ENCODE measurements around the gene MEIS2.

MEIS2 gene

DNA sequence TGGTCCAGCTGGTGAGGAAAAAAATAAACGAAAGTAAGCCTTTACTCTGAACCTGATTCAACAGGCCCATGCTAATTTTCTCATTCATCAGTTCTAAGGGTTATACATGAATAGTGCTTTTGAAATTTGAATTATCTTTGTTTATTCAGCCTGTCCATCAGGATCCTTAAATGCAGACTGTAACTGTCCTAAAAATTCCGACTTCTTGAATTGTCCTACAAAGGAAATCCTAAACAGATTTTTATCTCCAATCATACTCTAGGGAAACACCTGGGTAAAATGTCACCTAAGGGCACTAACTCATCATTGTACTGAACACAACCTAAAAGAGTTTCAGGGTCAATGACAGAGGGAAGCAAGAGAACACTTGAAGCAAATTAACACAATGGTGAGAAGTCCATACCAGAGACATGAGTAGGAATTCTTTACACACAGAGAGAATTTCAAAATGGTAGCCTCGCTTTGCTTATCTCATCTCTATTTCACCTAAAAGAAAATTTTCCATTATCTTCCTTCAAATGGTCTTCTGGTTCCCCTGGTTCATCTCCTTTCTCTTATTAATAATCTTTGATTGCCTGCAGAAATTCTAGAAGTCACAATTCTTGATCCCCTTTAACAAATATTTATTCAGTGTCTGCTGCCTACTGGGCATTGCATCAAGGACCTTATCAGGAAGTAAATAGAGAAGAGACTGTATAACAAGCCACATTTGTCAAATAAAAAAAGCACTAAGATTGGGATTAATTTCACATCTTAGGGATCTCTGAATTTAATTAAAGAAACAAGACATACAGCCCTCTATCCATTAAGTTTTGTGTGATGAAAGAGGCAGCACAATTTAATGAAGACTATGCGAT is 182.7 kb downstream of the MEIS2 start:
- DNase-seq, result no peak

DNA sequence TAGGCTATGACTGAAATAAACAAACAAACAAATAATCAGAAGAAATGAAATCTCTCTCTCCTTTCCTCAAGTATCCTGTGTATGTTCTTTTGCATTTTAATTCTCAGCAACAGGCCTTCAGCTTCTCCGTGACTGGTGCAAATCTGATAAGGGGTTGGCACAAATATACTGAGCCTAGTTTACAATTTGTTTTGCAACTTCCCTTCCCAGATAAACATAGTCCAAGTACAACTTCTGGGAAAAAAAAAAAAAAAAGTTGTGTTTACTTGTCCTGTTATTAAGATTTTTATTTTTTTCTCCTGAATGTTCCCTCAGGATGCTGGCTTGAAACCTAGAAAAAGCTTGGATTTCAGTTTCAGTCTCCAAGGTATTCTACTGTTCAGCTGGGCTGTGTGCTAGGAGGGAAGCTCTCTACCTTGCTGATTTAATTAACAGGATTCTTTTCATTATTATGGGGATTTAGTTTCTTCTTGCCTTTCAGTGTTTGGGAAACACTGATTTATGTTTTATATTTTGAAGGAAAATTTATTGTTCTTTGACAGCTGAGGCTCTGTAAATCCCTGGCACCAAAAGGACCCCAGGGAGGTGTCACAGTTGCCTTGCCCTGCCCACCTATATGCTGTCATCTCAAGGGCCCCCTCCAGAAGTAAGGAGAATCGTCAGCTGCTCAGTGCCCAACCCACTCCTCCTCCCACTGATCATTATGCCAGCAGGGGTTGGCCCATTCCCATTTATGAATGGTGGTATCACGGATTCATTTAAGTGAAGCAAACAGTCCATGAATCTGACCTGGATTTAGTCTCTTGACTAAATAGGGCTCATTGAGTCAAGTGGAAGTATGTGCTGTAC is 185.2 kb downstream of the MEIS2 start:
- no peak for DNase-seq

DNA sequence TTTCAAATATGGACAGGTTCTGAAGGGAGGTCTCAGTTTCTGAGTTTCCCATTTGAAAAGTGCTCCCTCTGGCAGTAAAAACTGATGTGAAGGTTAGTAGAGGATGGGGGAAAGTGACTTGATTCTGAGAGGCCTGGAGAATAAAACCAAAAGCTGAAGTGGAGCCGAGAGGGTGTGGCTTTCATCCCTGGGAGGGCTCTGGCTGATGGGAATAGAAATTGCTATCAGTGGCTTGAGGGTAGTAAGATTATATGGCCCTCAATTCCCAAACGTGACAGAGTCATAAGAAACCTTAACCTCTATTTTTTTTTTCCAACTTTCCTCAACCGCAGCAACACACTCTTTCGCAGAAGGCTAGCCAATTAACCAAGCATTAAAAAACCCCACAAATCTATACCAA is 185.9 kb downstream of the MEIS2 start:
- no peak for DNase-seq

DNA sequence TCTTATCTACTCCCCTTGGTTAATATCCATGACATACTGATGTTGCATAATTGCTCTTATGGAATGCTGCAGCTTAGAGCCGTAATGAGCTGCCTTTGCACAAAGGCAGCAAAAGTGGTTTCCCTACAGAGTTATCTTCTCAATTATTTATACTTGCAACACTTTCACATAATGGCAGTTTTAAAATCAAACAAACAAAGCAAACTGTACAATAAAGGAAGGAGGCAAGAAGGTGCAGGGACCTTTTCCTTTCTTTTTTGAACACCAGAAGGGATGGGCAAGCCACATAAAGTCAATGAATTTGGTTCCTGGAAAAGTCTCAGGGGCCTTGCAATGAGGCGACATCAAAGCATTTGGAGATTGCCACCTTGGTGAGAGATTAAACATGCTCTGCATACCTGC is 188.0 kb downstream of the MEIS2 start:
- DNase-seq, result no peak

DNA sequence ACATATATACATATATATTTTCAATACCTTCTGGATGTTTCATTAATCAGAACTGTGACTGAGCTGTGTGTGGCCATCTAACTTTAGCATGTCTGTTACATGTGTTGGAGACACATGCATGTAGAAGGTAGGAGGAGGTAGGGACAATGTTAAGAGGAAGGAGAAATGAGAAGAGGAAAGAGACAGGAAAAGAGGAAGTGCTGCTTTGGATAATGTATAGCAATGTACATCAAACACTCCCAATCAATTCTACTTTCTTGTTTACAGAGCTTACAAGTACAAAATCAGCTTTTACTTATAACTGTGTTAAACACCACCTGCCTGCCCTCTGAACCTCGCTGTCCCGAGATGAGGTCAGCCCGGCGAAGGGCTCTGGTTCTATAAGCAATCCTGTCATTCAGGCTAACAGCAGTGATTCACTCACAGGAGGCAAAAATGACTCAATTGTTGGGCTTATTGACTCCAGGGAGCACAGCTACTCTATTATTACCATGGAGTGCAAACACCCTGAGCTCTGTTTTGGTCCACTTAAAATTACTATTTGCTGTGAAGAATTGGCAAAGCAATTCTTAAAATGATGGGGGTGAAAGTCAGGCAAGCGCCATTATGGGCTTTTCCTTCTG is 188.9 kb downstream of the MEIS2 start:
- DNase-seq, result no peak

DNA sequence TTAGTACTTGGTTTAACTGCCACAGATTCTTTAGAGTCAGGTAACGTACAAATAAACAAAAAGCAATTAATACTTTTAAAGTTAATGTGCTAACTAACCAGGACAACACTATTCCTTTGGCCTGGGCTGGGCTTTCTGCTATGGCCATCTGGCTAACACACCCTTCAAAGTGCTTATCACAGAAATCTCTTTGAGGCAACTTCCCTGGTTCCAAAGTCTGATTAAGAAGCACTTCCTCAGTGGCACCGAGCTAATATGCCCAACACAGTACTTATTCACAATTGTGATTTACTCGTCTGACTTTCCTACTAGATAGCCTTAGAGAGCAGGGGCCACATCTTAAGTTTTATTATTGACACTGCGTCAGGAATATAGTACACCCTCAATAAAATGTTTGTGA is 191.4 kb downstream of the MEIS2 start:
- DNase-seq, result no peak

DNA sequence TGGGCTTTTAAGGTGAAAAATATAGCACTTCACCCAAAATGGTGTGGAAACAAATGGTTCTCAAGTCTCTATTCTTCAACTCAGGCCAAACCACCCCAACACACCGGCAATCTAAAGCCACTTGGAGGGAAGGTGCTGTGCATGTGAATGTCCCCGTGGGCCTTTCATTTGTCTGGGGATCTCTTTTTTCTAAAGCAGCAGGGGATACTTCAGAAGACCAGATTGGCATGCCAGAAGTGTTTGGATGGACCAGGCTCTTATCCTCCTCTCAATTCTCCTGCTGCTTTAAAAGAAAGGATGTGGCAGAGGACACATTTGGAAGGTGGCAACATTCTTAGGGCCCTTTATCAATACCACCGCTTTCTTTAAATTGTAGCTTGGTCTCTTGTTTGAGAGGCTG is 193.1 kb downstream of the MEIS2 start:
- DNase-seq, result no peak

DNA sequence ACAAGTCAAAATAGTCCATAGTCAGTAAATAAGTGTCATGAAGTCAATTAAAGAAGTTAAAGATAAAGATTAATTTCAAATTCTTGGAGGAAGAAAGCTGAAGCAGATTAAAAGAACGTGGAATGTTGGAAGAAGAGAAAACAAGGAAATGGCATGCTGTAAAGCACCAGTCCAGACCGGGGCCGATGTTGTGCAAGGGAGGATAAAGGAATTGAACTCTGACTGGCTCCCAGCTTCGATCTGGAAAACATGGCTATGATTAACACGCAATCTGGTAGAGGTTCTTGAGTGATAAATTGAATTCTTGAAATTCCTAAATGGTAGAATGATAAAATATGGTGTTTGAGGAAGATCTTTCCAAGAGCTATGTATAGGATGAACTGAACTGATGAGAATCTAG is 194.4 kb downstream of the MEIS2 start:
- no peak for DNase-seq

DNA sequence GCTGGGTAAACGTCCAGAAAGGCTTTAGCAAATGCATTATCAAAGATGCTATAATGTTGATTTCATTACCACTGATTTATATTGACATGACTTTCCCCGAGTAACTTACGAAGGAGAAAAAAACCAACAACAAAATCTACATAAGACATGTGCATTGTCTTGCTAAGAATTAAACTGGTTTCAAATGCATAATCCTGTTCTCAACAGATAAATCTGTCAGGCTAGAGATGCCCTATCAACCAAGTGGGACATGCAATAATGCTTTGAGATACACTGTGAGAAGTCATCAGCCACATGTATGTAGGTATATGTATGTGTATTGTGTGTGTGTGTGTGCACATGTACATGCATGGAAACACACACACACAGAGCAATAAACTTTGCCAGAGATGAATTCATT is 195.6 kb downstream of the MEIS2 start:
- DNase-seq, result no peak

DNA sequence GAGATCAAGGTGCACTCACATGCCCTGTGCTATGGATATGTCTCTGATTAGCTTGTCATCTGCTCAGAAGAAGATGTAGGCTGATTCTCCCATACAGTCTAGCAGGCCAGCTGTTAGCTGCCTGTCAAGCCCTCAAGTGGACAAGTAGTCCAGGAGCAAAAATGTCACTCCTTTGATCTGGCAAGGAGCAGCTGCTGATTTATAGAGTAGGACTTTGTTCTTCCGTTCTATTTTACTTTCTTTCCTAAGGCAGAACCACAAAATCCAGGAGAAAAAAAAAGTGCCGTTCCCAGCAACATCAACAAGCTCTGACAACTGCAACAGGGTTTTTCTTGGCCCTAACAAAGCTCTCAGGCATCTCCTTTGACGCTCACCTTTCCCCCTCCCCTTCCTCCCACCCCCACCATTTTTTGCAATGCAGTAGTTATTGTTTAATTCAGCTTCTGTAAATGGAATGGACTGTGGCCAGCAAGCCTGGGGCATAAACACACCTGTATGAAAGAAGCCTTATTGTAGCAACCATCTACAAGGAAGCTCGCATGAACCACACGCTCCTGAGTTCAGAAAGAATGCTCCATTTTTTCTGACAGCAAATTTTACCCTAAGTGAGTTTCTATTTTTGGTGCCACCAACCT is 196.3 kb downstream of the MEIS2 start:
- DNase-seq, result no peak

DNA sequence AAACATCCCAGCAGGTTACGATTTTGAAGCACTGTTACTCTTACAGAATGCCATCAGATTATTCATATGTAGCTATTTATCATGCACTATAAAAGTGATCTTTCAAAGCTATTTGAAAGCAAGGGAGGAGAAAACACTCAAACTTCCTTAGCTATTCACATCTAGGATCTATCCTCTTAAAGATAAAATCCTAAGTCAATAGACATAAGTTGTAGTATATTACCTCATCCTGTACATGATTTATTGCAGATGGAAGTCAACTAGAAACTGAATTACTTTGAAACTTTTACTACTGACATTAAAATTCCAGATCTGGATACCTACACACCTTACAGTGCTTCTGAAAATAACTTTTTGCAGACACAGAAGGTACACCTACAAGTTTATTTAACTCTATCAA is 197.2 kb downstream of the MEIS2 start:
- DNase-seq, result no peak

DNA sequence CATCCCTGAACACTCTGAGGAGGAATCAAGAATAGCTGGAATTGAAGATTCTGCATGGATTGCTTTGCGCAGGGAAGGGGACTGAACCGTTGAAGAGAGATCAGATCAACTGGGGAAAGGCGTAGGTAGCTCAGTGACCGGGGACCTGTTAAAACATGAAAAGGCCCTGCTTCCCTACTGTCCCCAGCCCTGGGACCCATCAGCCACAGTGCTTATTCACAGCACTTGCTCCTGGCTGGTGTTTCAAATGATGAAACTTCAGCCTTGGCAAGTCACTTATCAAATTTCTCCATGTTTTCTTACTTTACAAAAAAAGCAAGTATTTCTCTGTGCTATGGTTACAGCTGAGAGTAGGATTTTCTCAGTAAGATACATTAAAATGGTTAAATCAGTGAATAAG is 199.3 kb downstream of the MEIS2 start:
- DNase-seq, result no peak

DNA sequence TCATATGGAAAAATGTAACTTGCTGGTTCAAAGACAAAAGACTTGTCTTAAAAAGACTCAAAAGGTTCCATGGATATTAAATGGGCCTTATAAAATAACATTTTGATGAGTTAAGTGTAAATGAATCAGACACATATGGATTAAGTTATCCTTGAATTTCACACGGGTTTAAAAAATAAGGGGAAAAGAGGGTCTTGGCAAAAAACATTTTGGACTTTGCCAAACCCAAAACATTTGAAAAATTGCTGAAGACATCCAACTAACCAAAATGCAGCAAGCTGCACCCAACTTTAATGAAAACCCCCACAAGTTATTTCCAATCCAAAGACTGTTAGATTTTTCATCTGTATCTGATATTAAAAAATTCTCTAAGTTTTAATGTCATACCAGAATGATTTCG is 200.7 kb downstream of the MEIS2 start:
- no peak for DNase-seq

DNA sequence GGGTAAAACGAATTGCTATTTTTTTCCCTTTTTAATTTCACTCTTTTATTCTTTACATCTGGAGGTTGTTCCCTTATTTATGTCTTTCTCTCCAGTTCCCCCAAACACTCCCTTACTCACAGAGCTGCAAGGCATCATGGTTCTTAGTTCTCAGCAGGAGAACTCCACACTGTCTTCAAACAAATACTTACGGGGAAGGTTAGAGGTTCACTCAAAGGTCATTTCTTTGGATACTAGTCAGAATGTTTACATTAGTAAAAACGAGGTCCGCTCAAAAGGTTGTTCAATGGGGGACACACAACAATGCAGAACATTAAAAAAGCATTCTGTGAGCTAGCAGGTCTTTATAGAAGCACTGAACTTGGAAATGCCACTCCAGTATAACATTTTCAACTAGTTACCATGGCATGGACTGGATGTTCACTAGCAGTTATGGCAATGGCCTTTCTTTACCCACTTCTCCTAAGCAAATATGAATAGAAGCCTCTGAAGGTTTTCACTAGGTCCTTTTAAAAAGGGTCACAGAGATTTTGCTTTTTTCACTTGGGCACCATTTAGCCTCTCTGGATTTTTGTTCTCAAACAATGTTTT is 201.7 kb downstream of the MEIS2 start:
- no peak for DNase-seq

DNA sequence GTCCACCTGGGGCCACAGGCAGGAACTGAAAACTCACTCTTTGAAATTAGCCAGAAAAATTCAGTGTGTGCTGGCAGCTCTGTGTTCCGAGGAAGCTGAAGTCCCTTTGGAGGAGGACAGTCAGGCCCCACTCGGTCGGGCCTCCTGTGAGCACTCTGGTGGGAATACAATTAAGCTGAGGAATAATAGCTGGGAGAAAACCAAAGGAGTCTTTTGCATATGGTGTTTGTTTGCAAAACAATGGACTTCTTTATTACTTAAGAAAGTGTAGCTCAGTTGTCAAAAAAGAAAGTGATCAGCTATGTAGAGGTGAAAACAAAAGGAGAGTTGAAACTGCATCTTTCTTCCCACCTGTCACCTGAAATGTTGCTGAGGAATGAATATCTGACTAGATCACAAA is 202.5 kb downstream of the MEIS2 start:
- no peak for DNase-seq

DNA sequence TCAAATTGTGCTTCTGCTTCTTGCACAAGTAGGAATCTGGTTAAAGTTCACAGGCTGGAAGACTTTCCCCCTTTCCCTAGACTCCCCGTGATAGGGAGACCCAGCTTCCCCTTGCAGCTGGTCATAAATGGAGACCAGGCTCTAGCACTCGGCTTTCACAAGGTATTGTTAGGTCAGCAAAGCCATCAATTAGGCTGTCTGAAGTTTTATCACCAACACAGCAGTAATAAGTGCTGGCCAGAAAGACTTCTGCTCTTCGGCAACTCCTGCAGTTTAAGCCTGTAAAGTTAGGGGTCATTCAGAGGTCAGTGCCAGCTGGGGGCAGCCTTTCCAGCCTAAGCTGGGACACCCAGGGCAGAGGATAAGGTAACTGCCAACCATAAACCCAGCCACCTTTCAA is 203.4 kb downstream of the MEIS2 start:
- DNase-seq, result no peak

DNA sequence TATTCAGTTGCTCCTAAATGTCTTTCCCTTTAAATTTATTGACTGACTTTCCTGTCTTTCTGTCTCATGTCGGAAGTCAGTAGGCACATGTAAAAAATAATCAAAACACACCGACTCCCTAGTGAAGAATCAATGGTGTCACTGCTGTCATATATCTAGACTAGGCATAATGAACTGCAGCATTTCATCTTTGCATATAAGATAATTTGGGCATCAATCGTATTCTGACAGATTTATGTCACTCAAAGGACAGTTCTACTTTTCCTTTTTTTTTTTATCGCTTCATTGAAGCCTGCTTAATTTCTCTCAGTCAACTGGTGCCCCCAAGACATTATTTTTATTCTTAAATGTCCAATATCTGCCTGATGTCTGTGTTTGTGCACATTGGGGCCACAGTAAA is 206.3 kb downstream of the MEIS2 start:
- no peak for DNase-seq

DNA sequence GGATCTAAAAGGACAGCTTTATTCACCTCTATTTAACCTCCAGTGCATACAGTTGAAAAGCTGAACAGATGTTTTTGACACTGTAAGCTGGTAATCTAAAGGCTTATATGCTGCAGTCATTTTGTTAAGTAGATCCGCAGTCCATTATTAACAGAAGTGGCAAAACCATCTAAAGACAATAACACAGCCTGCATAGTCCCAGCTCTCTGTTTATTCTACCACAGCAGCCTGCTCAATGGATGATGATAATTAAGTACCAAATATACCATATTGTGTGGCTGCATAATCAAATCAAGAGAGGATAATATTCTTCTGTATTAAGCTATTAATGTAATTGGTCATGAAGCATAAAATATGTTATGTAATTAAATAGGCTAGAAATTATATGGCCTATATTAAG is 207.1 kb downstream of the MEIS2 start:
- no peak for DNase-seq

DNA sequence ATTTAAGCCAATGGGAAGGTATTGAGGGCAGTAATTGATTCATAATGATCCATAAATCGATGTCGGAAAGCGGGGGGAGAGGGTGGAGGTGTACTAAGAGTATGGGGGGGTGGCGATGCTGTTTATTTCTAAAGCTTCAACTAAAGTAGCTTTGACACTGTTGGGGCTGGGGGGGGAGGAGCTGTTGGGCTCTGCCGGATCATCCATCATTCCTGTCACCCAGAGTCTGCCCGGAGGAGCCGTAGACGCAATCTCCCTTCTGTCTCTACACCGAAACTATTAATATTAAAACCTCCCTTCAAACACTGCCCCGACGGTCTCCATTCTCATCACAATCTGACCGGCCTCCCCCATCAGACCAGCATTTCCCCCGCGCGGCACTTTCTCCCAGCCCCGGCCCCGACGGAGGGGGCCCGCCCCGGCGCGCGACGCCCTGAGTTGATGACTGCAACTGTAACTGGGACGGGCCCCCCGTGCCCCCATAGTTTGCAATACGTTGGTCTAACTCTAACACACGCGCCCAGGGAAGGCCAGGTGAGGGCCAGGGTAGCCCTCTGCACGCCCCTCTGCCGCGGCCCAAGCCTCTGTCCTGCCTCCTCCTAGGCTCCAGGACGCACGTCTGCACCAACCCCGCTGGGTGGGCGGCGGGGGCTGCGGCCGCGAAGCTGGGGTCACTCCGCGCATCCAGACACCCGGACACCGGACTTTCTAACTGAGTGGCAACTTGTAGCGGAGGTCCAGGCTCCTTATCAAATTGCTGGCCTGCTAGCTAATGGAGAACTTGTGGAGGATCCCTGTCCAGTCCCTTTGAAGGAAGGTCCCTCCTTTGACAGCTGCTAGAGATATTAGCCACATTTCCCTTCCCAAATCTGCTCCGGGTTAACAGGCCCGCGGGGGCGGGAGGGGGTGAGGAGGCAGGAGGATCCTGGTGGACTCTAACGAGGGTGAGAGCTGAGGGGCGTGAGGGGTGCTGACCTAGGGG is 212.0 kb downstream of the MEIS2 start:
- DNase-seq, result no peak

DNA sequence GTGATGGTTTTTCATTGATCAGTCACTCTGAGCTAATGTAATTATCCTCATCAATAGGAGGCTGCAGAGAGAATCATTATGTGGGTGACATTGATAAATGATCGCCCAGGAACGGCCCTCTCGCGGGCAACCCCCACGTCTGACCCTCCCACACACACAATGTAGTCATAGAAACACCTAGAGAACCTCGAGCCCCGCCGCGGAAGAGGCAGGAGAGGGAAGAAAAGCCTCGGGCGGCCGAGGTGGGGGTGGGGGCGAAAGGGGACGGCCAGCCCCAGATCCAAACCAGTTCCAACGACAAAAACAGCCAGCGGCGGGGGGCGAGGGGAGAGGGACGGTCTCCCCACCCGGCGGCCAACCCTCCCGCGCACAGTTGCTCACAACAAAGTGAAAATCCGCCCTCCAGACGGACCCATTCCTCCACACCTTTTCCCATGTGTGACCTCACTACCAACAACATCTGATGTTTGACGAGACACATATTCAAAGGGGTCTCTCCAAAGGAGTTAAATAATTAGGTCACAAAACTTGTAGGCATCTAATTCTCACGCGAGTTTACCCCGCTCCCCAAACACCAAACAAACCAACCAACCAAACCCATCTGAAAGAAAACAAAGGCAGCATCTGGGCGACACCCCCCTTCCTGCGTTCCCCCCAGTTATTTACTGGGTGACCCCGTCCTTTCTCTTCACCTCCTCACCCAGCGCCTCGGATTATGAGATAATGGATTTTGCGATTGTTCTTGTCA is 213.0 kb downstream of the MEIS2 start:
- DNase-seq, result no peak

DNA sequence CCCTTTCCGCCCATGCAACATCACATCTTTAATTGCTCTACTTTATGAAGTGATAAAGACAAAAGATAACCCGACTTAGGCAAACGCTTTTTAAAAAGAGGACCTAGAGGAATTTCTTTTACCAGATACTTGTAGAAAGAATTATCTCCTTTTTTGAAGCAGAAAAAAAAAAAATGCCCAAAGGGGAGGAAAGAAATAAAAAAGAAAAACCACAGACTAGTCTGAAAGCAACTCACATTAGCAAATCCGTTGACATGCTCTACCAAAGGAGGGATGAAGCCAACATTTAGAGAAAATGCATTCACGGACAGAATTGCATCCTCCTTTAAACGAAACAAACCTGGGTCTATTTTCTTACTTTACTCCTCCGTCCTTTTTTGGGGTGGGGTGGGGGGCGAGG is 213.6 kb downstream of the MEIS2 start:
- no peak for DNase-seq
